ENCODE data around the gene LYPLAL1.
"Not testable (repeated sequence)": the region's sequence is repeated elsewhere in the genome, so short reads cannot be mapped to it uniquely, and the experiment has no call there.

LYPLAL1 gene

GRCh38 chr1:219209578-219209977 is 35.9 kb downstream of the LYPLAL1 start:
- no peak for DNase-seq (ENCODE audit: low read depth in 3 of 3, low spot score in 1 of 3)

DNA sequence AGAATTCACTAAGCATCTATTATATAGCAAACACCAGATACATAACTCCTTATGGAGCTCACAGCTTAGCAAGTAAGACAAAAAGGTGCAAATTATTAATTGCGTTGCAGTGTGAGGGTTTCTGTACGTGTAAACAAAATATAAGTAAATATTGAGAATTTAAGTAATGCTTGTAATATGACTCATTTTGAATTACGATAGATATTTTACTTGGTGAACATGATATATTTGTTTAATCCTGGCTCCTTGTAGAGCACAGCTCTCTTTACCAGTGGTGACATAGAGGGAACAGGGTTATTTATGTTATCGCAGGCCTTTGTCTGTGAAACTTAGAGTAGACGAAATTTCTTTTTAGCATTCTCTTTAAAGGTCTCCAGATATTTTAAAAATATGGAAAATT is 36.4 kb downstream of the LYPLAL1 start:
- DNase-seq (ENCODE audit: low read depth in 3 of 3, low spot score in 1 of 3) = no peak

- DNase-seq (ENCODE audit: low read depth in 3 of 3, low spot score in 1 of 3) = no peak
Measured at GRCh38 chr1:219215477-219215876, 41.8 kb downstream of the LYPLAL1 start.

DNA sequence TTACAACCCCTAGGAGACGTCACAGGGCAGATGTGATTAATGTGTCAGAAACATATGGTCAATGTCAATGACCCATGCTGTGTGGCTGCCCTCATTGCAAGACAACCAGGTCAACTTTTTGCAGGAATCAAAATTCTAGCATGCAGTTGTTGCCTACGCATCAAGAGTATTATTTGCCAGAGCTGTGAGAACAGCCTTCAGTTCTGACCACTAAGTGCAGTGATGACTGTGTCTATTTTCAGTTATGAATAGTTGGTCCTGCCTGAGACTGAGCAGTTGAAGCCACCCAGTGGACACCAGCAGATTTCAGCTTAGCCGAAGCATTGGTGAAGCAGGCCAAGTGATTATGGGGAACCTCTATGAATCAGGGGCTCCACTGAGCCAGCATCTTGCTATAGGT is 47.3 kb downstream of the LYPLAL1 start:
- DNase-seq (ENCODE audit: low read depth in 3 of 3, low spot score in 1 of 3) = no peak

GRCh38 chr1:219223496-219223895 is 49.8 kb downstream of the LYPLAL1 start:
- DNase-seq (ENCODE audit: low read depth in 3 of 3, low spot score in 1 of 3) = no peak

- DNase-seq (ENCODE audit: low read depth in 3 of 3, low spot score in 1 of 3) = no peak
Measured at GRCh38 chr1:219226196-219226595, 52.5 kb downstream of the LYPLAL1 start.

GRCh38 chr1:219227360-219228057 is 53.8 kb downstream of the LYPLAL1 start:
- no peak for DNase-seq (ENCODE audit: low read depth in 3 of 3, low spot score in 1 of 3)

- DNase-seq (ENCODE audit: low read depth in 3 of 3, low spot score in 1 of 3) = no peak
Measured at GRCh38 chr1:219228058-219228419, 54.4 kb downstream of the LYPLAL1 start.

DNA sequence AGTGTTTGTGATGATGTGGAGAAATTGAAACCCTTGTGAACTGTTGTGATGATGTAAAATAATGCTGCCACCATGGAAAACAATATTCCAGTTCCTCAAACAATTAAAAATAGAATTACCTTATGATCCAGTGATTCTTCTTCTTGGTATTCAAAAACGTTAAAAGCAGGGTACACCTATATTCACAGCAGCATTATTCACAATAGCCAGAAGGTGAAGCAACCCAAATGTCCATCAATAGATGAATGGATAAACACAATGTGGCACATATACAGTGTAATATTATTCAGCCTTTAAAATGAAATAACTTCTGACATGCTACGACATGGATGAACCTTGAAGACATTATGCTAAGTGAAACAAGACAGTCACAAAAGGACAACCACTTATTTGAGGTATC is 59.2 kb downstream of the LYPLAL1 start:
- no peak for DNase-seq (ENCODE audit: low read depth in 3 of 3, low spot score in 1 of 3)

DNA sequence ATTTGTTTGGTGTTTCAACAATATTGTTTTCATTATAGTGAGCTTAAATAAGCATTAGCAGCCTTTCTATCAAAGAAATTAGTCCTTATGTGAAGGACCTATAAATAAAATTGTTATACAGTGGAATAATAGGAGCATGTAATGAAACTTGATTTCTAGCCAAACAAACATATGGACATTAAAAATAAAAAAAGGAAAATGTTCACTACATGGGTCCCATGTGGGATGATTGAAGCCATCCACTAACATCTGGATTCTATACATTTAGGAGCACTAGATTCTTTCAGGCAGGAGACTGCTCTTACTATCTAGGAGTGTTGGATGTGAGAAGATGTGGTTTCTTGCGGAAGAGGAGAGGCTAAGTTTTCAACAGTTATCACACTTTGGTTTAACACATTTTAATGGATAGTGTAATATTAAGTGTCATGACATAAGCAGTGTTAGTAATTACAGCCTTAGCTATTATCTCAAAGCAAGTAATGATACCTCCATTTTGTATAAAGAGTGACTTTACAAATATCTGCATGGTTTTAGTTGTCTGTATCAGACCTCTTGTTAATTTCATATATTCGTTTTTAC is 62.3 kb downstream of the LYPLAL1 start:
- no peak for DNase-seq (ENCODE audit: low read depth in 3 of 3, low spot score in 1 of 3)

- DNase-seq (ENCODE audit: low read depth in 3 of 3, low spot score in 1 of 3) = no peak
Measured at GRCh38 chr1:219236933-219237610, 63.4 kb downstream of the LYPLAL1 start.

DNA sequence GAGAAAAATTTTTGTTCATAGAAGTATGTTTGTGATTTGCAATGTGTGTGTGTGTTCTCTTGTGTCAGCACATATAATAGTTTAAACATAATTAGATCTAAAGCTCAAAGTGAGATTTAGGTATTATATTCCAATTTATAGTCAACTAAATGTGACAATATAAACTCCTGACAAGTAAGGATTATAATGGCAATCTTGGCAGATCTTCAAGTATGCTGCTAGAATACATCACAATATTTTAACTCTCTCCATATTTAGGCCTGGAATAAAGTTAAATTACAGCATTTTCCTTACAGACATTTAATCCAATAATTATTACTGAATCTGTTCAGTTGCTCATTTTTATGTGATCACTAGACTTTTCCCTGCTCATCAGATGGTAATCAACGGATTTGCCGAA is 65.8 kb downstream of the LYPLAL1 start:
- no peak for DNase-seq (ENCODE audit: low read depth in 3 of 3, low spot score in 1 of 3)

DNA sequence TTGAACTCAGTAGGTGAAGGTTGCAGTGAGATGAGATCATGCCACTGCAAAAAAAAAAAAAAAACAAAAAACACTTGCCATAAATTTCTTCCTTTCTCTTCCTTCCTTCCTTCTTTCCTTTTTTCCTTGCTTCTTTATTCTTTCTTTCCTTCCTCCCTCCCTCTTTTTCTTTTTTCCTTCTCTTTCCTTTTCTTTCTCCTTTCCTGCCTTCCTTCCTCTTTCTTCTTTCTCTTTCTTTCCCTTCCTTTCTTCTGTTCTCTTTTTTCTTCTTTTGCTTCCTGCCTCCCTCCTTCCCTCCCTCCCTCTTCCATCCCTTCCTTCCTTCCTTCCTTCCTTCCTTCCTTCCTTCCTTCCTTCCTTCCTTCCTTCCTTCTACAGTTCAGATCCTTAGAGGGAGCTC is 71.2 kb downstream of the LYPLAL1 start:
- DNase-seq (ENCODE audit: low read depth in 3 of 3, low spot score in 1 of 3) = no peak

DNA sequence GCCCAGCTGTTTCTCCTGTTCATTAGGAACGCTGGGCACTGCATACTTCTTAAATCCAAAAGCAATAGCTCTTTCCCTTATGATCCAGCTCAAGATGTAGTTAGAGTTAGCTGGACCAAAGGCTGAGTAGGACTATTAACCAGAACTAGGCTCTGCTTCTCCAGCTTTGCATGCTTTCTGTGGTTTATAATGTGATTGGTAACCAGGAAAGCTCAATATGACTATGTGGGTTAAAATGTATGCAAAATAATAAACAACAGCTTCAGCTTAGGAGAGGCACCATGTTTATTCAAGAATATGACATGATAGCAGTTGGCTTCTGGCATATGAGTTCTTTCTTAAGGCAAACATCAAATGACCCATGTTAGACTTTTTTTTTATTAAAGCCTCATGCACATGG is 73.8 kb downstream of the LYPLAL1 start:
- no peak for DNase-seq (ENCODE audit: low read depth in 3 of 3, low spot score in 1 of 3)

- DNase-seq (ENCODE audit: low read depth in 3 of 3, low spot score in 1 of 3) = not testable (repeated sequence)
Measured at GRCh38 chr1:219250468-219250867, 76.8 kb downstream of the LYPLAL1 start.

DNA sequence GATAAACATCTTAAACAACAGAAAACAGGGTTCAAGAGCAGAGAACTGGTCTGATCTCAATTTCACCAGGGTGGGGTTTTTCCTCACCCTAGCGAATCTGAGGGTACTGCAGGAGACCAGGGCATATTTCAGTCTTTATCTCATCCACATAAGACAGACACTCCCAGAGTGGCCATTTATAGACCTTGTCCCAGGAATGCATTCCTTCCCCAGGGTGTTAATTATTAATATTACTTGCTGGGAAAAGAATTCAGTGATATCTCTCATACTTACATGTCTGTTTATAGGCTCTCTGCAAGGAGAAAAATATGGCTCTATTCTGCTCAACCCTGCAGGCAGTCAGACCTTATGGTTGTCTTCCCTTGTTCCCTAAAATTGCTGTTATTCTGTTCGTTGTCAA is 84.1 kb downstream of the LYPLAL1 start:
- no peak for DNase-seq (ENCODE audit: low read depth in 3 of 3, low spot score in 1 of 3)

GRCh38 chr1:219261454-219261853 is 87.8 kb downstream of the LYPLAL1 start:
- DNase-seq (ENCODE audit: low read depth in 3 of 3, low spot score in 1 of 3) = no peak
